Choroid plexus epithelial cell (primary cell): ENCODE measurements around the gene FZD8.

Experiments used
- DNase-seq: peaks from one replicate; pipeline ENCODE4 v3.0.0-alpha.2; 2010; ENCODE audit warnings: low read depth
- H3K4me3 ChIP-seq: 2 replicates; pipeline ENCODE4 v1.5.1; 2011; ENCODE audit warnings: low read depth, mild to moderate bottlenecking, control low read depth, low read length, moderate library complexity
- TF ChIP-seq, protein P1 (sequence below): conservative IDR thresholded peaks from 2 replicates; pipeline ENCODE4 v1.5.1; 2011; ENCODE audit warnings: low read depth, mild to moderate bottlenecking, control low read depth, inconsistent platforms, low read length, moderate library complexity

FZD8 gene

DNA sequence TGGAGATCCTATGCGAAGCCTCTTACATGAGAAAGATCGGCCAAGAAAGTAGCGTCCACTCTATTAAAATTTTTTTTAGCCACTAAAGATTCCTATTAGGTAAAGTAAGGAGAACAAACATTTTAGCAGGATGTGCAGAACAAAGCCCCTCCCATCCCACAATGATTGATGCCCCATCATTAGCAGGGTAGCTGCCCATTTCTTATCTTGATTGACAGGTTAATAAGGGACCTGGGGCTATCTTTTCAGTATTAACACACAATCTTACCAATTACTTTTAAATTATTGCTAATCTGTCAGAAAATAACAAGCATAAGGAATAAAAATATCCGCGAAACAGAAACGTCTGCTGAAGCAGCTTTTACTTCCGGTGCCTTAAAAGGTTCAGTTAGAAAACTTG is 5.1 kb downstream of the FZD8 start:
- H3K4me3 ChIP-seq, result peak overlapping the region; percentile 11
- no peak for DNase-seq
- TF ChIP-seq, protein P1, sequence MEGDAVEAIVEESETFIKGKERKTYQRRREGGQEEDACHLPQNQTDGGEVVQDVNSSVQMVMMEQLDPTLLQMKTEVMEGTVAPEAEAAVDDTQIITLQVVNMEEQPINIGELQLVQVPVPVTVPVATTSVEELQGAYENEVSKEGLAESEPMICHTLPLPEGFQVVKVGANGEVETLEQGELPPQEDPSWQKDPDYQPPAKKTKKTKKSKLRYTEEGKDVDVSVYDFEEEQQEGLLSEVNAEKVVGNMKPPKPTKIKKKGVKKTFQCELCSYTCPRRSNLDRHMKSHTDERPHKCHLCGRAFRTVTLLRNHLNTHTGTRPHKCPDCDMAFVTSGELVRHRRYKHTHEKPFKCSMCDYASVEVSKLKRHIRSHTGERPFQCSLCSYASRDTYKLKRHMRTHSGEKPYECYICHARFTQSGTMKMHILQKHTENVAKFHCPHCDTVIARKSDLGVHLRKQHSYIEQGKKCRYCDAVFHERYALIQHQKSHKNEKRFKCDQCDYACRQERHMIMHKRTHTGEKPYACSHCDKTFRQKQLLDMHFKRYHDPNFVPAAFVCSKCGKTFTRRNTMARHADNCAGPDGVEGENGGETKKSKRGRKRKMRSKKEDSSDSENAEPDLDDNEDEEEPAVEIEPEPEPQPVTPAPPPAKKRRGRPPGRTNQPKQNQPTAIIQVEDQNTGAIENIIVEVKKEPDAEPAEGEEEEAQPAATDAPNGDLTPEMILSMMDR, result no peak

DNA sequence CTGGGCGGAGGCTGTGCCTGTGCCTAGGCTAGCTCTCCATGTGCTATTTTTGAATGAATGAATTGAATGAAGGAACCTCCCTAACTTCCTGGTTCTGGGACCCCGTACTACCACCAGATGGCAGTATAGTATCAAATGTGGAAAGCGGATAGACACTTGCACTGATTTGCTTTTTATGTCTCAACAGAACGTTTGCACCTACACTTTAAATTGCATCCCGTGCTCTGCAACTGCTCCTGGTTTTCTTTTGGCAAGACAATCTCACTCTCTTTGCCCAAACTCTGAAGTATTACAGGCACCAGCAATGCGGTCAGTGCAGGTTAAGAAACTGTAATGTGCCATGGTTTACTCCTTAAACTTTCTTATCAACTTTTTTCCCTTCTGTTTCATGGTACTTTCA is 6.5 kb downstream of the FZD8 start:
- TF ChIP-seq, protein P1, result peak; percentile 90
- DNase-seq, result peak; percentile 83

DNA sequence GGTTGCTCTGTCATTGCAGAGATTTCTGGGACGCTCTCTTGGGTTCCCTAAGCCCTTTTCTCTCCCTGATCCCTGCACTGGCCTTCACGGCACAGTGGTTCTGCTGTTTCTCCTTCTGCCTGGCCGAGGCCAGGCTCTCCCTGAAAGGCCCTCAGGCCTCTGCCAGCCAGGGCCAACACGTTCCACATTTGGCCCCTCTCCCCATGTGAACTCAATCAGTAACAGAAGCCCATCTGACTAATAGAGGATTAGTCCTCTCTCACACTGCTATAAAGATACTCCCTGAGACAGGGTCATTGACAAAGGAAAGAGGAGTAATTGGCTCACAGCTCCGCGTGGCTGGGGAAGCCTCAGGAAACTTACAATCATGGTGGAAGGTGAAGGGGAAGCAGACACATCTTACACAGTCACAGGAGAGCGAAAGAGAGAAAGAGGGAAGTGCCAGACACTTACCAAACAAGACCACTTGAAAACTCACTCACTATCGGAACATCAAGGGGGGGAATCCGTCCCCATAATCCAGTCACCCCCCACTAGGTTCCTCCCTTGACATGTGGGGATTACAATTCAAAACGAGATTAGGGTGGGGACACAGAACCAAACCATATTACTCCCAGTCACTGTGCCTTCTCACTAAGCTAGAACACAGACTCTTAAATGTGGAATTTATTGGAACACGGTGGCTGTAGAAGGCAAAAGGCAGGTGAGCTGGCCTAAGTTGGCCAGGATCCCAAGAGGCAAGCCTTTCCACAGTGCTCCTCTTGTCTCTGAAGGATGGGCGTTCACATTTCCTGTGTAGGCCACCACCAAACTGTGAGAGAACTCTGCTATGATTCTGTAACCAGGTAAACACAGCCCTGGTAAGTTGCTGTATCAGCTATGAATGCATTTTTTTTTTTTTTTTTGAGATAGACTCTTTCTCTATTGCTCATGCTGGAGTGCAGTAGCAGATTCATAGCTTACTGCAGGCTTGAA is 8.8 kb downstream of the FZD8 start:
- DNase-seq, result no peak
- H3K4me3 ChIP-seq, result no peak overlapping the region
- TF ChIP-seq, protein P1, result no peak

More for the DNA sequence above, 6.5 kb downstream of the FZD8 start:
- H3K4me3 ChIP-seq, result peak overlapping the region; percentile 14

DNA sequence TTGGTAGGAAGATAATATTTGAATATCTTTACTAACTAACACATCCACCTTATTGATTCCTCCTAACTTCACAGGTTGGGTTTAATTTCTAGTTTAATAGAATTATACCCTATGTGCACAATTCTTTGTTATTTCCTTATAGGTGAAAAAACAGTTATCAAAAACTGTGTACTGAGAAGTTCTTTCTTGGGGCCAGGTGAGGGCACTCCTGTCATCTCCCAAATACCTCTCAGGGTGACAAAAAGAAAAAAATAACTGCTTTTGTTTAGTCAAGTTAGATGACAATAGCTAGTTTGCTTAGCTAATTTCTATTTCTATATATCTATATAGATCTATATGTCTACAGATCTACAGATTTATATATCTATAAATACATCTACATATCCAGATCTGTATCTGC is 10.1 kb downstream of the FZD8 start:
- no peak overlapping the region for H3K4me3 ChIP-seq
- no peak for DNase-seq
- TF ChIP-seq, protein P1, result no peak

DNA sequence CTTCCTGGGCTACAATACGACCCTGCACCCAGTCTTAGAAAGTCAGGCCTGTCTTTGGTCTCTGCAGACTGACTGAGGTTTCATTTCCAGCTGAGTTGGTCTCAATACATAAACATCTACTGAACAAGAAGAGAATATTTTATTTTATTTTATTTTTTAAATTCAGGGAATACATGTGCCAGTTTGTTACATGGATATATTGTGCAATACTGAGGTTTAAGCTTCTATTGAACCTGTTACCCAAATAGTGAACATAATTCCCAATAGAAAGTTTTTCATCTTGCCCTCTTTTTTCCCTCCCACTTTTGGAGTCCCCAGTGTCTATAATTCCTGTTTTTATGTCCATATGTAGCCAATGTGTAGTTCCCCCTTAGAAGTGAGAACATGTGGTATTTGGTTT is 10.7 kb downstream of the FZD8 start:
- TF ChIP-seq, protein P1, result no peak
- DNase-seq, result no peak
- H3K4me3 ChIP-seq, result no peak overlapping the region

DNA sequence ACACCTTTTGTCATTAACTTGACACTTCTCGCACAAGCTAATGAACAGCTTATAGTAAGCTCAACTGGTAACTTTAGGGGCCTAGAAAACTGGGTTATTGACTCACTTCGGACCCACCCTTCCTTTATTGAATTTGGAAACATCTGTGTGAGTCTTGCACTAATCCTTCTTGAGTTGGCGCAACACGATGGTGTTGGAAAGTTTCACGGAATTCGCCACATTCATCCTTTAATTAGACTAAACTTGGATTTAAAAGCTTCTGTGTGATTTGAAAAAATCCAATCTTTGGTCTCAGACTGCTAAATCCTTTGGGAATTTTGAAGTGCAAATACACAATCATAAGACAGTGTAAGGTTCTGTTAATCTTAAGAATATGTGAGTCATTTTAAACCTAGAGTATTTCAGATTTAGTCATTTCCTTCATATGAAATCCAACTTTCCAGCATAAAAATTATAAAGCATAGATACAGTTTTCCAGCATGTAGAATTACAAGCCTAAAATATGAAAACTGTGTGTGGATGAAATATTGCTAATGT is 15.1 kb downstream of the FZD8 start:
- peak; percentile 24 for DNase-seq
- TF ChIP-seq, protein P1, result no peak

More for the DNA sequence above, 15.1 kb downstream of the FZD8 start:
- no peak overlapping the region for H3K4me3 ChIP-seq
